H1 (cell line): ENCODE data around the gene ARCN1. TPM values are rescaled to one million over a fixed set of nuclear protein-coding genes. Genes with fewer than 3 reads are reported as not detected.

Experiments used
- ASH2L ChIP-seq: fragments of 200-600, 300-600 bp; sonication (generic); IDR thresholded peaks from one replicate; pipeline ENCODE4 v1.7.1; 2017; ENCODE audit warnings: low read length
- CHD7 ChIP-seq: fragments of 300-600 bp; sonication (generic); IDR thresholded peaks from 2 replicates; pipeline ENCODE4 v1.7.1; 2012; ENCODE audit warnings: low read length, moderate library complexity, mild to moderate bottlenecking, inconsistent platforms; ENCODE audit not compliant: insufficient replicate concordance
- HDAC6 ChIP-seq: IDR thresholded peaks from one replicate; pipeline ENCODE4 v1.7.1; 2012; ENCODE audit warnings: low read depth, mild to moderate bottlenecking, inconsistent platforms, low read length, moderate library complexity
- JUN ChIP-seq: IDR thresholded peaks from 2 replicates; pipeline ENCODE4 v1.6.1; 2011; ENCODE audit warnings: low read depth, mild to moderate bottlenecking, improper control_type of control experiment, low read length
- KDM5A ChIP-seq: fragments of 200-600 bp; IDR thresholded peaks from 2 replicates; pipeline ENCODE4 v1.7.1; 2012; ENCODE audit warnings: mild to moderate bottlenecking, low read length, inconsistent platforms, mixed read lengths
- RBBP5 ChIP-seq: IDR thresholded peaks from 2 replicates; pipeline ENCODE4 v1.7.1; 2012; ENCODE audit warnings: low read depth, mild to moderate bottlenecking, inconsistent platforms, low read length, moderate library complexity, borderline replicate concordance
- SAP30 ChIP-seq: fragments of 300-600 bp; sonication (generic); IDR thresholded peaks from 2 replicates; pipeline ENCODE4 v1.7.1; 2012; ENCODE audit warnings: low read length, moderate library complexity, mild to moderate bottlenecking, inconsistent platforms; ENCODE audit not compliant: insufficient read depth, insufficient replicate concordance
- TBP ChIP-seq: IDR thresholded peaks from 2 replicates; pipeline ENCODE4 v1.6.1; 2011; ENCODE audit warnings: low read depth, low read length, improper control_type of control experiment
- polyA plus RNA-seq, 7 experiments: library from polyadenylated mRNA; depleted of rRNA in 3 of 7; stranded (reverse) in 5 of 7; unstranded in 2 of 7; fragments of >200 nt in 5 of 7; fragments of 200-250 nt in 2 of 7; gene quantifications; 1 replicate in 5 of 7; 2 replicates in 1 of 7; 4 replicates in 1 of 7; pipeline versions ENCODE4 v1.2.1 to v1.2.3, GENCODE V29; 2011 to 2013; ENCODE audit warnings: missing spikeins in 2 of 7, mixed read lengths in 2 of 7
- total RNA-seq: library from RNA; stranded (reverse); fragmentation: NEBNext Ultra II Directional; extraction: Animal tissue kit (Norgen Biotek cat#: 25700); gene quantifications from 2 replicates; pipeline ENCODE4 v1.2.1, GENCODE V29; 2021
- TF ChIP-seq, protein P1 (sequence below): IDR thresholded peaks from 2 replicates; pipeline ENCODE4 v1.6.1; 2011; ENCODE audit warnings: low read length, improper control_type of control experiment

The ARCN1 gene
- total and polyA plus RNA-seq, 2 of the 8 experiments (the other 6 are each of a cell fraction or from before 2014, with no cell fraction given), result 132 to 146 TPM

DNA sequence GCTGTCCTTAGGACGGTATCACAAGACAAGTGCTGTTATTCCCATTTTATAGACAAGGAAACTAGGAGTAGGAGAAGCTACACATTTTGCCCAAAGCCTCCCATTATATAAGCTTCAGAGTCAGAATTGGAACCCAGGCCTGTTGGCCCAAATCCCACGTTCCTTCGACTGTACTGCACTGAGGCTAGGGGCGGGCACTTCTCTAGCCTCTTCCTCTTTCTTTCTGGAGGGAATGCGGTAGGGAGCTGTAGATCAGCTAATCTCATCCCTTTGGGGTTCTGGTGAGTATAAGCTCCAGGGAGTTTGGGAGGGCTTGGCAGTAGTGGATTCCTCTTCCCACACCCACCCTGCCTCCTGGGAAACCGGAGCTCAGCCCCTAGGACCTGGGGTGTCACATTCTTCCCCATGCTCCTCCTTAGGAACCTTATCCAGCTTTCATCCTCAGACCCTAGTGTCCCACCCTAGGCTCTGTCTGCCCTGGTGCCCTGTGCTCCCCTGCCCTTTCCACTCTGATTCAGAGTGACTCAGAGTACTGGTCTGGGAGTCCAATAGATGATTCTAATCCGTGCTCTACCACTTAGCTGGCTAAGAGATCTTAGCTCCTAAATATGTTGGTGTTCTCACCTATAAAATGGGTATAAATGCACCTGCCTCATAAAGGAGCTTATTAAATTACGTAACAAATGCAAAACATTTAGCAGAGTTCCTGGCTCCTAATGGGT lies 64.5 kb downstream of the ARCN1 start (continued):
- TF ChIP-seq JUN (no peak), RBBP5 (no peak), ASH2L (no peak), CHD7 (no peak), SAP30 (no peak), KDM5A (no peak), HDAC6 (no peak), TBP (no peak)
- TF ChIP-seq, protein P1, sequence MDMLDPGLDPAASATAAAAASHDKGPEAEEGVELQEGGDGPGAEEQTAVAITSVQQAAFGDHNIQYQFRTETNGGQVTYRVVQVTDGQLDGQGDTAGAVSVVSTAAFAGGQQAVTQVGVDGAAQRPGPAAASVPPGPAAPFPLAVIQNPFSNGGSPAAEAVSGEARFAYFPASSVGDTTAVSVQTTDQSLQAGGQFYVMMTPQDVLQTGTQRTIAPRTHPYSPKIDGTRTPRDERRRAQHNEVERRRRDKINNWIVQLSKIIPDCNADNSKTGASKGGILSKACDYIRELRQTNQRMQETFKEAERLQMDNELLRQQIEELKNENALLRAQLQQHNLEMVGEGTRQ, result no peak
- TF ChIP-seq, all 59 proteins: peak for 0
